GM13976 (cell line): ENCODE measurements around the gene AMBRA1.

Experiments
- DNase-seq: peaks from one replicate; pipeline ENCODE4 v3.0.0; 2012; ENCODE audit warnings: low spot score
- in situ Hi-C: fragments of 300-500 bp; cut with MboI; formaldehyde crosslinking; loops from one replicate; pipeline ENCODE4 v1.12.0; 2022; ENCODE audit warnings: low sequenced_read_pairs, mixed read lengths, inconsistent platforms; ENCODE audit not compliant: unreplicated experiment
- TF ChIP-seq, protein P1 (sequence below): IDR thresholded peaks from 2 replicates; pipeline ENCODE4 v1.5.1; 2012; ENCODE audit warnings: borderline replicate concordance, mild to moderate bottlenecking; ENCODE audit not compliant: insufficient read depth; ENCODE audit errors: extremely low read depth, missing control alignments, control extremely low read depth

The AMBRA1 gene

DNA sequence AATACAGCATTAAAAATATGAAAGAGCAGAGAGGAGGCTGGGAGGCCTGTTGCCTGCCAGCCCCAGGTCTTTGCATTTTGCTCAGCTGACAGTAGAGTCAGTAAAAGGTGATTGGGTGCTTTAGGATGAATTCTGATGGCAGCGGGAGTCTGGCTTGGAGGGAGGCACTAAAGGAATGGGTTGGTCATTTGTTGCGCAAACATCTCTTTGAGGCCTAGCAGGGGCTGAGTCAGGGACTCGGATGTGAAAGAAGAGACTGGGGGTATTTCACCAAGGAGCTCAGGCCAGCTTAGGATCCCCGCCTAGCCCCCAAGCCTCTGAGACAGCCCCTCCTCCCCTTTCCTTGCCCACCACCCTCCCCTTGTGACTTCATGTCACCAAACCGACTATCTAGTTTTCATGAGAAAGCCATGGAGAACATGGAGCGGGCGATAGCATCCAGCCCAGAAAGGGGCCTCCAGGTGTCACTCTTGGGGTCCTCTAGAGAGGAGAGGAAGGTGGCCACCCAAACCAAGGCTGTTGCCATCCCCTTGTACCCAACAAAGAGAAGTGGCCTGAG is 236.8 kb downstream of the AMBRA1 start:
- TF ChIP-seq, protein P1, sequence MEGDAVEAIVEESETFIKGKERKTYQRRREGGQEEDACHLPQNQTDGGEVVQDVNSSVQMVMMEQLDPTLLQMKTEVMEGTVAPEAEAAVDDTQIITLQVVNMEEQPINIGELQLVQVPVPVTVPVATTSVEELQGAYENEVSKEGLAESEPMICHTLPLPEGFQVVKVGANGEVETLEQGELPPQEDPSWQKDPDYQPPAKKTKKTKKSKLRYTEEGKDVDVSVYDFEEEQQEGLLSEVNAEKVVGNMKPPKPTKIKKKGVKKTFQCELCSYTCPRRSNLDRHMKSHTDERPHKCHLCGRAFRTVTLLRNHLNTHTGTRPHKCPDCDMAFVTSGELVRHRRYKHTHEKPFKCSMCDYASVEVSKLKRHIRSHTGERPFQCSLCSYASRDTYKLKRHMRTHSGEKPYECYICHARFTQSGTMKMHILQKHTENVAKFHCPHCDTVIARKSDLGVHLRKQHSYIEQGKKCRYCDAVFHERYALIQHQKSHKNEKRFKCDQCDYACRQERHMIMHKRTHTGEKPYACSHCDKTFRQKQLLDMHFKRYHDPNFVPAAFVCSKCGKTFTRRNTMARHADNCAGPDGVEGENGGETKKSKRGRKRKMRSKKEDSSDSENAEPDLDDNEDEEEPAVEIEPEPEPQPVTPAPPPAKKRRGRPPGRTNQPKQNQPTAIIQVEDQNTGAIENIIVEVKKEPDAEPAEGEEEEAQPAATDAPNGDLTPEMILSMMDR: no peak
- no peak for DNase-seq
- in situ Hi-C loops: no loop called here

DNA sequence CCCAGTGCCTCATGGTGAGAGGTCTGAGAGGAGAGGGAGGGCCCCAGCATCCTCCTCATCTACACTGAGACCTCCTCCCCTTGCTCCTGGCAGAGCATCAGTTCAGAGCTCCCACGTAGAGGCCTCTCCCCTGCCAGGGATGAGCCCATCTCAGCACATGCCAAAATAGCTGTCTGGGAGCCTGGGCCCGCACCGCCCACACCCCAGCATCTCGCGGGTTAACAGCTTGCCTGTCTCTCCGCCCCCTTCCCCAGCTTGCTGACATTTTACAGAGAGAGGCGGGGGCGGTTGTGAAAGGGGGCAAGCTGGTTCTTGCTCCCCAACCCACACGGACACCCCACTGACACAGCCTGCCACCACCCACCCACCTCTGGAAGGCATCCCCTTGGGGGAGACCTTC is 240.1 kb downstream of the AMBRA1 start:
- DNase-seq: no peak
- in situ Hi-C loops: no loop called here
- TF ChIP-seq, protein P1: no peak

DNA sequence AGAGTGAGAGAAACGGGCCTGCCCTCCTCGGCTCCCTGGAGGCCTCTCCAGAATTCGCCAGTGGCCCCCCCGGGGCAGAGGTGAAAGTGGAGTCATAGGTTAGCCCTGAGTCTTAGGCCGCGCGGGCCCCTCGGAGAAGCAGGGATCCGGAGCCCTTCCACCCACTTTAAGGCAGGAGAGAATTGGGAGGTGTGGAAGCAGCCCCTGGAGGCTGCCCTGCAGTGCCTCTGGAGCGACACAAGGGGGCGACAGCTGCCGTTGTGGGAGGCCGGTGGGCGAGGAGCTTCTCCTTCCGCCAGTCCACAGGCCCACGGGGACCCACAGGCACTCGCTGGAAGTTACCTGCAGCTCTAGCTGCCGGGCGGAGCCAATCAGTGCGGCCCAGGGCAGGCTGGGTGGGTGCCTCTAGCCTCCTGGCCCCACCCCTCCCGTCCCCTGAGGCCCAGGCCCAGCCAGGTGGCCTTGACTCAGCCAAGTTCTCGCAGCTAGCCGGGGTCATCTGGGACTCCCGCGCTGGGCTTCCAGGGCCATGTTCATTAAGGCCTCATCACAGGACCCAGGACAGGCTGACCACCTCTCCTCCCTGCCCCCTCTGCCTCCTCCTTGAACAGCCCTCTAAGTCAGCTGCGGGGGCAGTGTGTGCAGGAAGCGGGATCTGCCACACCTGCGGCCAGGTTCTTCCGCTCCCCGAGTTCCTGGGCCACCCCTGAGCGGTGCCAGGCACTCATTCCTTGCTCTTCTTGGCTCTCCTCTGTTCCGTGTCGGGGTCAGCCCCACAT is 241.6 kb downstream of the AMBRA1 start:
- in situ Hi-C loops: no loop called here
- peak; percentile 75 for DNase-seq
- TF ChIP-seq, protein P1: peak; percentile 93

DNA sequence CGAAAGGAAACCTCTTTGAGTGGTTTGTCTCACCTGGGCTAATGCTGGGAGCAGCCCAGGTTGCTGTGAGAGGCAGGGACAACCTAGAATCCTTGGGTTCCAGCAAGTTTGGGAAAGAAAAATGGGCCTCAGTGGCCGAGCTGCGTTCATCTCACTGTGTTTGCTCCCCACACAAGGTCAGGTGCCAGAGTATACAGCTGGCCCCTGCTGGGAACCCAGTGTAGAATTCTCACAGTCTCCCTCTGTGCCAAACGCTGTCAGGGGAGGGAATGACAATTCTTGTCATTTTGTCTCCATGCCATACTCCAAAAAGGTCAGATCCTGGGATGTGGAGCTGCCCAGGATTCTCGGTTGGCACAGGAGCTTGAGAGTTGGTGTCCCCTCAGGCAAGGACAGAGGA is 242.2 kb downstream of the AMBRA1 start:
- DNase-seq: no peak
- TF ChIP-seq, protein P1: no peak
- in situ Hi-C loops: no loop called here

DNA sequence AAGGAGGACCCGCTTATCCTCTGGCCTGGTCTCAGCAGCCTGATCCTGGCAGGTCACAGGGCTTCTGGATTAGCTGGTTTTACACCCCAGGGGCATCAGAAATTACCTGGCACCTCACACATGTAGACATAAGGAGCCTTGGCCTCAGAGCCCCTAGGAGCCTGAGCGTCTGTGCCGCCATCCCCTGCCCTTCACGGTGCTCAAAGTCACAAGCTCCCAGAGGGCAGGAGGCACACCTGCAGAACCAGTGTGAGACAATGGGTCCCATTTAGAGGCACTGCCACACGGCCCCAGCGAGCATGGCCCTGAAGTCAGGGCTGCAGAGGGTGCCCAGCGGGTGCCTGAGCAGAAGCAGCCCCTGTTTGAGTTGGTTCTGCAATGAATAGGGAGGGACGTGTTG is 242.7 kb downstream of the AMBRA1 start:
- in situ Hi-C loops: no loop called here
- DNase-seq: no peak
- TF ChIP-seq, protein P1: no peak

DNA sequence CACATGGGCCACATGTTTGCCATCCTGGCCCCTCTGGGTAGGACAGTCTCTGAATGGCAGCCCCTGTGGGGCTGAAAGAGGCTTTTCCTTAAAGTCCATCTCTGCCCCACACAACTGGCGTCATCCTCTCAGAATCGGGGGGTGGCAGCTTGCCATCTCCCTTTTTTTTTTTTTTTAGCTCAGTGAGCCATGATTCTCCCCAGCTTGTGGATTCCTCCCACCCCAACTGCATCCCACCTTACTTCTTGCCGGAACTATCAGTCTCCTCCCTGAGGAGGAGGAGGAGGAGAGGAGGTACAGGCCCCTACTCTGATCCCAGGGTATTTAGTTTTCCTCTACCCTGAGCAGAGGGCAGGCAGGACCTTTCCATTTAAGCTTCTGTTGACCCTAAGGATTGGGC is 243.1 kb downstream of the AMBRA1 start:
- in situ Hi-C loops: no loop called here
- TF ChIP-seq, protein P1: no peak
- DNase-seq: no peak
